Uterus (tissue), 4 donors: ENCODE results near the gene ABCC4. TPM values are rescaled to one million over a fixed set of nuclear protein-coding genes. Genes with fewer than 3 reads are reported as not detected.

Experiments used
- DNase-seq, 2 donors: peaks; one replicate each; pipeline ENCODE4 v3.0.0-alpha.2; 2019 to 2020
- H3K27ac ChIP-seq, 2 donors: fragments of 200-600 bp; sonication (generic); 1 replicate in 1 of 2; 2 replicates in 1 of 2; pipeline ENCODE4 v1.5.1; 2016 to 2018
- H3K27me3 ChIP-seq, 2 donors: fragments of 200-600 bp; sonication (generic); one replicate each; pipeline ENCODE4 v1.5.1; 2018 to 2019; ENCODE audit warnings: control low read depth in 1 of 2
- H3K36me3 ChIP-seq, 2 donors: fragments of 200-600 bp; sonication (generic); one replicate each; pipeline ENCODE4 v1.5.1; 2019; ENCODE audit warnings: control low read depth in 1 of 2
- H3K4me1 ChIP-seq, 2 donors: fragments of 200-600 bp; sonication (generic); one replicate each; pipeline ENCODE4 v1.5.1; 2018 to 2019; ENCODE audit warnings: control low read depth in 1 of 2
- H3K4me3 ChIP-seq, 2 donors: fragments of 200-600 bp; sonication (generic); 1 replicate in 1 of 2; 2 replicates in 1 of 2; pipeline ENCODE4 v1.5.1; 2018 to 2019; ENCODE audit warnings: mild to moderate bottlenecking in 1 of 2
- H3K9me3 ChIP-seq, 2 donors: fragments of 200-600 bp; sonication (generic); one replicate each; pipeline ENCODE4 v1.5.1; 2019; ENCODE audit warnings: control low read depth in 1 of 2
- POLR2A ChIP-seq, 2 donors: fragments of 450-650 bp; IDR thresholded peaks; one replicate each; pipeline ENCODE4 v1.6.1; 2016; ENCODE audit warnings: antibody characterized with exemption in 2 of 2, mild to moderate bottlenecking in 1 of 2, moderate library complexity in 1 of 2
- intact Hi-C: fragments of 100-400 bp; cut with DNase I; formaldehyde crosslinking; loops from one replicate; pipeline ENCODE4 v1.15.1; 2023; ENCODE audit warnings: low total_unique reads
- total RNA-seq, 4 donors: library from RNA; depleted of rRNA in 3 of 4; stranded (reverse); fragments of >200 nt in 3 of 4; gene quantifications; one replicate each; pipeline versions ENCODE4 v1.1.0 to v1.2.4, GENCODE V29; 2014 to 2023
- TF ChIP-seq, protein P1 (sequence below), 4 experiments: fragments of 200-600 bp in 2 of 4; fragments of 450-650 bp in 2 of 4; sonication (generic) in 2 of 4; IDR thresholded peaks; one replicate each; pipeline ENCODE4 v1.5.1; 2016 to 2019; ENCODE audit warnings: antibody characterized with exemption in 4 of 4, mild to moderate bottlenecking in 2 of 4, moderate library complexity in 1 of 4
- donor health status: DM: yes; HTN: yes; CAD: no.

Gene ABCC4
- total RNA-seq, 4 donors from 2014 or later: 13.8 to 37.7 (median 25.3) TPM

GRCh38 chr13:94992036-94992960, 309.0 kb downstream of the ABCC4 start:
- H3K9me3 ChIP-seq: no peaks in the 10 kb centered on the region
- DNase-seq: no peak
- no peak for TF ChIP-seq POLR2A (IDR thresholded peaks at IDR 0.05)
- TF ChIP-seq, protein P1, sequence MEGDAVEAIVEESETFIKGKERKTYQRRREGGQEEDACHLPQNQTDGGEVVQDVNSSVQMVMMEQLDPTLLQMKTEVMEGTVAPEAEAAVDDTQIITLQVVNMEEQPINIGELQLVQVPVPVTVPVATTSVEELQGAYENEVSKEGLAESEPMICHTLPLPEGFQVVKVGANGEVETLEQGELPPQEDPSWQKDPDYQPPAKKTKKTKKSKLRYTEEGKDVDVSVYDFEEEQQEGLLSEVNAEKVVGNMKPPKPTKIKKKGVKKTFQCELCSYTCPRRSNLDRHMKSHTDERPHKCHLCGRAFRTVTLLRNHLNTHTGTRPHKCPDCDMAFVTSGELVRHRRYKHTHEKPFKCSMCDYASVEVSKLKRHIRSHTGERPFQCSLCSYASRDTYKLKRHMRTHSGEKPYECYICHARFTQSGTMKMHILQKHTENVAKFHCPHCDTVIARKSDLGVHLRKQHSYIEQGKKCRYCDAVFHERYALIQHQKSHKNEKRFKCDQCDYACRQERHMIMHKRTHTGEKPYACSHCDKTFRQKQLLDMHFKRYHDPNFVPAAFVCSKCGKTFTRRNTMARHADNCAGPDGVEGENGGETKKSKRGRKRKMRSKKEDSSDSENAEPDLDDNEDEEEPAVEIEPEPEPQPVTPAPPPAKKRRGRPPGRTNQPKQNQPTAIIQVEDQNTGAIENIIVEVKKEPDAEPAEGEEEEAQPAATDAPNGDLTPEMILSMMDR (IDR thresholded peaks at IDR 0.05): no peak
- no peak overlapping the region for H3K4me3 ChIP-seq
- no peaks in the 10 kb centered on the region for H3K27me3 ChIP-seq
- intact Hi-C loops: no loop called here
- H3K27ac ChIP-seq: no peak overlapping the region
- H3K36me3 ChIP-seq: no peaks in the 10 kb centered on the region
- H3K4me1 ChIP-seq: no peaks in the 10 kb centered on the region

- Histone ChIP-seq H3K4me1 (no peaks in the 10 kb centered on the region), H3K27me3 (no peaks in the 10 kb centered on the region), H3K9me3 (no peaks in the 10 kb centered on the region), H3K4me3 (no peak overlapping the region), H3K27ac (no peak overlapping the region), H3K36me3 (no peaks in the 10 kb centered on the region)
- no peak for TF ChIP-seq POLR2A (IDR thresholded peaks at IDR 0.05)
- TF ChIP-seq, protein P1 (IDR thresholded peaks at IDR 0.05): no peak
- intact Hi-C loops: no loop called here
- DNase-seq: no peak
Observed at GRCh38 chr13:94988654-94989053, 312.6 kb downstream of the ABCC4 start.

DNA sequence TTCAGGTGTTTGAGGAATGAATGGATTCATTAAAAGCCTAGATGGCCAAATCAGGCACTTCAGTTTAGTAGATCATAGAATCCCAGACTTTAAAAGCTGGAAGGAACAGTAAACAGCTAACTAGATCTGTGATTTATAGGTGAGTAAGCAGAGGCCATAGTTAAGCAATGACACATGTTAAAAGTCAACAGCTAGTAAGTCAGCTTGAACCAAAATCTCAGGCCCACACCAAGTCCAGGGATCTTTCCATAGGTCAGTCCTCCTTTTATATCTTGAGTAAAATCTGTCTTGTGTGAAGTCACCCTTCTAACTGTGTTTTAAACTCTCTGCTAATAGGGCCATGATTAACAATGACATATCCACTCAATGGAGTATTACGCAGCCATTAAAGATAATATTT, 313.4 kb downstream of the ABCC4 start:
- H3K4me1 ChIP-seq: no peaks in the 10 kb centered on the region
- no peaks in the 10 kb centered on the region for H3K27me3 ChIP-seq
- H3K9me3 ChIP-seq: no peaks in the 10 kb centered on the region
- no peak overlapping the region for H3K4me3 ChIP-seq
- H3K36me3 ChIP-seq: no peaks in the 10 kb centered on the region
- no peak overlapping the region for H3K27ac ChIP-seq
- intact Hi-C loops: no loop called here
- no peak for DNase-seq
- no peak for TF ChIP-seq POLR2A (IDR thresholded peaks at IDR 0.05)
- TF ChIP-seq, protein P1 (IDR thresholded peaks at IDR 0.05): no peak

DNA sequence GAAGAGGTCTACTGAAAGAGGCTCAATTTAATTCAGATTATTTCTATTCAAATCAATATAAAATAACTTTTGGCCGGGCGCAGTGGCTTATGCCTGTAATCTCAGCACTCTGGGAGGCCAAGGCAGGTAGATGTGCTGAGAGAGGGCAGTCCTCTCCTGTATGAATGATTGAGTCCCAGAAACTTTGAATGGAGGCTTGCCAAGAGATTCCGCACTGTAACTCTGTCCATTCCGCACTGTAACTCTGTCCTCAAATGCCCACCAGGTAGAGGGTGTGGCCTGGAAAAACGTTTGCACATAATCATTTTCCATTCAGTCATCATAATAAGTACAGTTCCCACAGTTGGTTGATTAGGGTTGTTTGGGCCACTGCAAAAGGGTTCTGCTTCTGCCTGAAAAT, 314.2 kb downstream of the ABCC4 start:
- H3K27me3 ChIP-seq: no peaks in the 10 kb centered on the region
- no peaks in the 10 kb centered on the region for H3K4me1 ChIP-seq
- H3K9me3 ChIP-seq: no peaks in the 10 kb centered on the region
- no peaks in the 10 kb centered on the region for H3K36me3 ChIP-seq
- intact Hi-C loops: no loop called here
- no peak overlapping the region for H3K4me3 ChIP-seq
- TF ChIP-seq, protein P1 (IDR thresholded peaks at IDR 0.05): no peak
- no peak for TF ChIP-seq POLR2A (IDR thresholded peaks at IDR 0.05)
- no peak overlapping the region for H3K27ac ChIP-seq
- no peak for DNase-seq

GRCh38 chr13:94984958-94985357, 316.3 kb downstream of the ABCC4 start:
- Histone ChIP-seq H3K4me3 (no peak overlapping the region), H3K4me1 (no peaks in the 10 kb centered on the region), H3K9me3 (no peaks in the 10 kb centered on the region), H3K27me3 (no peaks in the 10 kb centered on the region), H3K27ac (no peak overlapping the region), H3K36me3 (no peaks in the 10 kb centered on the region)
- DNase-seq: no peak
- intact Hi-C loops: no loop called here
- TF ChIP-seq POLR2A (IDR thresholded peaks at IDR 0.05): no peak
- TF ChIP-seq, protein P1 (IDR thresholded peaks at IDR 0.05): no peak
